GM12874 (cell line): ENCODE measurements around the gene PIGZ.

Experiments
- TF ChIP-seq, protein P1 (sequence below): IDR thresholded peaks from 2 replicates; pipeline ENCODE4 v1.5.1; 2011; ENCODE audit warnings: low read depth, mild to moderate bottlenecking, control low read depth, low read length, moderate library complexity; ENCODE audit not compliant: insufficient read depth

PIGZ gene

DNA sequence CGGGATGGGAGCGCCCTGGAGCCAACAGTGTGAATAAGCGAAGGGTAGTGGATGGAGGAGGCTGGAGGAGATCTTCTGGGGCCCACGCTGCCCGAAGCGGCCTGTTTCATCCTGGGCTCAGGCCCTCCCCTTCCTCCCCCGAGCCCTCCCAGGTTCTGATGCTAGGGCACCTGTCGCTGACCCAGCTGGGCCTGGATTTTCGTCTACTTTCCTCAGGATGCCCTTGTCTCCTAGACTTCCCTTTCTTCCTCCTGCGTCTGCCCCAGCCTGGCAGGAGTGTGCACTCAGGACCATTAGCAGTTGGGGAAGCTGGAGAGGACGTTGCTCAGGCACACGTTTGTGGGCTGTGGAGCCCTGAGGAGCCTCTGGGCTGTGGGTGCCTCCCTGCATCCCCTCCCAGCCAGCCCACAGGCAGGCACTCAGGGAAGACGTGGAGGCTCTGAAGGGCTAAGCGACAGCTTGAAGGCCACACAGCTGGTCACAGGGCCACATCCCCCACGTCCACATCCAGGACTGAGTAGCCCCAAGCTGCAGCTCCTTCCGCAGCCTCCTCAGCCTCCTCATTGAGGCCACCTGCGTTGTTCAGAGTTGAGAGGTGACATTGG, 23.9 kb upstream of the PIGZ start:
- TF ChIP-seq, protein P1, sequence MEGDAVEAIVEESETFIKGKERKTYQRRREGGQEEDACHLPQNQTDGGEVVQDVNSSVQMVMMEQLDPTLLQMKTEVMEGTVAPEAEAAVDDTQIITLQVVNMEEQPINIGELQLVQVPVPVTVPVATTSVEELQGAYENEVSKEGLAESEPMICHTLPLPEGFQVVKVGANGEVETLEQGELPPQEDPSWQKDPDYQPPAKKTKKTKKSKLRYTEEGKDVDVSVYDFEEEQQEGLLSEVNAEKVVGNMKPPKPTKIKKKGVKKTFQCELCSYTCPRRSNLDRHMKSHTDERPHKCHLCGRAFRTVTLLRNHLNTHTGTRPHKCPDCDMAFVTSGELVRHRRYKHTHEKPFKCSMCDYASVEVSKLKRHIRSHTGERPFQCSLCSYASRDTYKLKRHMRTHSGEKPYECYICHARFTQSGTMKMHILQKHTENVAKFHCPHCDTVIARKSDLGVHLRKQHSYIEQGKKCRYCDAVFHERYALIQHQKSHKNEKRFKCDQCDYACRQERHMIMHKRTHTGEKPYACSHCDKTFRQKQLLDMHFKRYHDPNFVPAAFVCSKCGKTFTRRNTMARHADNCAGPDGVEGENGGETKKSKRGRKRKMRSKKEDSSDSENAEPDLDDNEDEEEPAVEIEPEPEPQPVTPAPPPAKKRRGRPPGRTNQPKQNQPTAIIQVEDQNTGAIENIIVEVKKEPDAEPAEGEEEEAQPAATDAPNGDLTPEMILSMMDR, result no peak

DNA sequence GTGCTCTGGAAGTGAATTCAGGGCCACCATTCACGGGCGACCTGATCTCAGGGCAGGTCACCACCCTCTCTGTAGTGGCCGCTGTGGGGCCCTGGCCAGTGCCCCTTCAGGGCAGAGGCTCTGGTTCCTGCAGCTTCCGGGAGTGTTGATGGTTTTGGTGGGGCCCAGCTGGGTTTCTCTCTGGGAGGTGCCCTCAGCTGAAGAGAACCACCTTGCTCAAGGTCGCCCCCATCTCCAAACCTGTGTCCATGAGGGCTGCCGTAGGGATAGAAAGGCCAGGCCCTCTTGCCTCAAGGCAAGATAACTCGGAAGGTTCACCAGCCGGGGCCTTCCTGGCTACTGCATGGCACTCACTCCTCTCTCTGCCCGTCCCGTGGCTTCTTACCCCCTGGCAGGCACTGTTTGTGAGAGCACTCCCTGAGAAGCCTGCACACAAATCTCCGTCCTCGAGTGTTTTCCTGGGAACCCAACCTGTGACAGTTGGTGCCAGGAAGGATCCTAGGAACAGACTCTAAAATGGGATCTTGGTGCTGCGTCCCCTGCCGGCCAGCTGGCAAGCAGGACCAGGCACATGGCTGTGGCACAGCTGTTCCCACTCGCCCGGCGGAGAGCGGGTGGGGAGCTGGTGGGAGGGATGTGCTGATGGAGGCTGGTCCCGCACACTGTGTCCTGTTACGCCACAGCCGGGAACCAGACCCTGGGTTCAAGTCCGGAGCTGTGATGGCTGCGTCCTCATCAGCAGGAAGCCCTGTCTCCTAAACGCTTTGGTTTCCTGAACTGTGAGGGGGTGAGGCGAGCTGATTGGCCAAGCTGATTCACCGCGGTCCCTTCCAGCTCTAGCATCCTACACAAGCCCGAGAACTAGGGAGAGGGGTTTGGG, 23.2 kb upstream of the PIGZ start:
- TF ChIP-seq, protein P1, result no peak

DNA sequence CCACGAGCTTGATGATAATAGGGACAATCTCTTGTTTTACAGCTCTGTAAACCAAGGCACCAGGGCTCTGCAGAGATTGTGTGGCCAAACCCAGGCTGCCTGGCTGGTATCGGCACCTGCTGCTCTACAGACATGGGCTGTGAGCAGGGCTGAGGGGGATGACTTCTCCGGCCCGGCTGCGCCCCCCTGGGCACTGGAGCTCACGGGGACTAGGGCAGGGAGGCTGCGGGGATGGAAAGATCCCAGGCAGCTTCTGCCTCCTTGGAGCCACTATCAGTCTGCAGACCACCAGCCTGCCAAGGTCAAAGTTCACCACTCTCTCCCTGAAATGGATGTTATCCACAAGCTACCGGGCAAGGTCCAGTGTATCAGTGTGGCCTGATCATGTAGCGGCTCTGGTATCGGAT, 22.0 kb upstream of the PIGZ start:
- TF ChIP-seq, protein P1, result no peak

DNA sequence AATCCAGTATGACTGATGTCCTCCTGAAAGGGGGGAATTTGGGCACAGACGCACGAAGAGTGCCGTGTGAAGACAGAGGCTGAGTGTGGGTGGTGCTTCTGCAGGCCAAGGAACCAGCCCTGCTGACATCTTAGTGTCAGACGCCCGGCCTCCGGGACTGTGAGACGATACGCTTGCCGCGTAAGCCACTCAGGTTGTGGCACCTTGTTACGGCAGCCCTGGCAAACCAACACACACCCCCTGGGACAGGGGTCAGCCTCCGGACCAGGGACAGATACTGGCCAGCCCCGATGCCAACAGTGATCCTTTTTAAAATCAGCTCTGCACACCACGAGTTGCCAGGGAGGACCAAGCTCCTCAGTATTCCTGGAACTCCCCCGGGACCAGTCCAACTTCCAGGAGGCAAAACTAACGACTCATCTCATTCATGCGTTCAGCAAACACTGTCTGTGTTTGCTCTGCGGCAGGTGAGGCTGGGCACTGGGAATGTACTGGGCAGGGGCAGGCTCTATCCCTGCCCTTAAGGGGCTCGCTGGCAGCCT, 21.2 kb upstream of the PIGZ start:
- TF ChIP-seq, protein P1, result no peak

DNA sequence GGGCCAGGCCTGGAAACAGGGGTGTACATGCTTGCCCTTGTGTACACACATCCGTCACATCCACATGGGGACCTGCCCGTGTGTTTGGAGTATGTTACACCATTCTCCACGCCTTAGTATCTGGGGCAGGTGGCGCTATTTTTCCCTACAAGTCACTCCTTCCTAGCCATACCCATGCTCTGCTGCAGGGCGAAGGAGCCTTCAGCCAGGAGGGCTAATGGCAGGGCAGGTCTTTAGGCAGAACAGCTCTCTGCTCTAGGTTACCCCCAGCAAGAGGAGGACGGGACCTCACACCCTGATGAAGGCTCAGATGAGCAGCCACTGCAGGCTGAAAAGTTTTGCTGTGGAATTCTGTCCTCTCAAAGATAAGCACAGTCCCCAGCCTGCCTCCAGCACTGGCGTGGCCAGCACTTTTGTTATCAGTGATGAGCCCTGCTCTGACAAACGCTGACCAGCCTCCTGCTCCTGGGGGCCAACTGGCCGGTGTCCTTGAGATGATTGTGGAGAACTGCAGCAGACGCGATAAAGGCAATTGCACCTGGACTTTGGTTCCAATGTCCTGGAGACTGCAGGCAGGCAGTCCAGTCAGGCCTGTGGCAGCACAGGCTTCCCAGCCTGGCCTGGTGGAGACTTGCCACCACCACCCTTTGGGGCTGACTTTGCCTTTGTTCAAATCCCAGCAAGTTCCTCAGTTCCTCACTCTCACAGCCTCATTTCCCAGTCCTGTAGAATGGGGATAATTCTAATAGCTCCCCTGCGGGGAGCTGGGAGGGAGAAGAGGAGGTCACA, 19.8 kb upstream of the PIGZ start:
- TF ChIP-seq, protein P1, result 0 out of 2 replicates have a peak, but pooled peaks have one; percentile 9

DNA sequence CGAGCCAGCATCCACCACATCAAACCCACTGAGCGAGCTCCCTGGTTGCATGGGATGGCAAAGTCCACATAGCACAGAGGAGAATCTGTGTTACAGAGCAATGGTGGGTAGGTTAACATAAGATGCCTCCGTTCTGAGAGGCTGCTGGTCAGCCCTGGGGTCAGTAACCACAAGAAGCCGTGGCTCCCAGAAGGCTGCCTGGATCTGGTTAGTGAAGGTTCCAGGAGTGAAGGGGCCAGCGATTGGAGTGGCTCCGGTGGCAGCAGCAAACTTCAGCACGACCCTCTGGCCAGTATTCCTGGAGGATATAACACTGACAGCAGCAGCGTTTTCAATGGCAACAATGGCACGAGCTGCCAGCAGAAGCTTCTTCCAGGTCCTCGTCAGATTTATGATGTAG, 18.4 kb upstream of the PIGZ start:
- TF ChIP-seq, protein P1, result no peak
